DMS79 treated with DMSO at 0.1 percent for 48 hours (cell line): ENCODE results near the gene UNC79.
"Not testable (repeated sequence)": the region's sequence is repeated elsewhere in the genome, so short reads cannot be mapped to it uniquely, and the experiment has no call there.

Experiments
- DNase-seq: peaks from one replicate; lab custom pipeline; 2025; lab: John Stamatoyannopoulos, UW

Gene UNC79

DNA sequence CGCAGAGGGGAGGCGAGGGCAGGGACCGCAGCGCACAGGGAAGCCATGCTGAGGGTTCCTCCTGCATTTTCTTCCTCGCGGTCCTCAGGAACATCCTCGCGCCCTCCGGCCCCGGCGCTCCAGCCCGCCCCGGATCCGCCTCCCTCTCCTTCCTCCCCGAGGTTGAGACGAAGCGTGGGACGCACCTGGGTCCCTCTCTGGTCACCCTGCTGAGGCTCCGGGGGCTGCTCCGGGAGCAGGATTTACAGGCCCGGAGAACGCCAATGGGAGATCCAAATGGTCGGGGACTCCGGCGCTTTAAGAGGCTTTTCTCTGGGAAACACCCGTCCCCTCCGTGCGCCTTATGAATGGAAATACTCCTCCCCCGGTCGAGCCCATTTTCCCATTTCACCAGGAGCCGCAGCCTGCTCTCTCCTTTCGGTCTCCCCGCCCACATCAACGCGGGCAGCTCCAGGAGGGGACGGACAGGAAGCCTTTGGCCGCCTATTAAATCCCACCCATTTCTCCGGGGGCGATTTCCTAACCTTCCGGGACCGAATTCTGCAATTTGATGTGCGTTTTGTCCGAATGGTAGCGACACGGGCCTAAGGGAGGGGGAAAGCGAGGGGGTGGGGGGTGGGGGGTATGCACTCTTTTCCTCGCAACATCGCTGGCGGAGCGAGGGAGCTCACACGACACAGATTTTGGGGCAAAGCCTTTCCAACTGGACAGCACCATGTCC, at the start of gene UNC79:
TSS of gene UNC79 (plus strand) at position 625 of the 721 bp plus-strand sequence. CDS start at position 716, 91 bp downstream.
- peak; percentile 91 for DNase-seq

DNA sequence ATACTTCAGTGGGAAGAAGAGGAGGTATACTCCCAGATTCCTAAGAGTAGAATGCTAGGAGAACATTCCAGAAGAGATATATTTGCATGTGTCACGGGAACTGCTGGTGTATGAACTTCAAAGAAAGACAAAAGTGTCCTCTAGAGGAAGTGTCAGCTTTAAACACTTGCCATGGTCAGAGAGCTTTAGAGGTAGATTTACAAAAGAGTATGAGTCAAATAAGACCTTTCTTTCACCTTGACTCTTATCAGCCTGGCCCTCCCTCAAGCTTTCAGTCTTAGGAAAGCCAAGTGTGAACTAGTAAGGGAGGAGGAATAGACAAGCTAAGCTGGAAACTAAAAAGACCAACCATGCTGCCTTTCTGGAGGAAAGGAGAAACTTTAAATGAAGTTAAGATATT, 49.1 kb upstream of the UNC79 start:
- no peak for DNase-seq

DNA sequence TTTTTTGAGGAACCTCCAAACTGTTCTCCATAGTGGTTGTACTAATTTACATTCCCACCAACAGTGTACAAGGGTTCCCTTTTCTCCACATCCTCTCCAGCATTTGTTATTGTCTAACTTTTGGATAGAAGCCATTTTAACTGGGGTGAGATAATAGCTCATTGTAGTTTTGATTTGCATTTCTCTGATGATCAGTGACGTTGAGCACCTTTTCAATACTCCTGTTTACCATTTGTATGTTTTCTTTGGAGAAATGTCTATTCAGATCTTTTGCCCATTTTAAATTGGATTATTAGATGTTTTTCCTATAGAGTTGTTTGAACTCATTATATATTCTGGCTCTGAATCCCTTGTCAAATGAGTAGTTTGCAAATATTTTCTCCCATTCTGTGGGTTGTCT, 46.5 kb upstream of the UNC79 start:
- DNase-seq, result not testable (repeated sequence)

DNA sequence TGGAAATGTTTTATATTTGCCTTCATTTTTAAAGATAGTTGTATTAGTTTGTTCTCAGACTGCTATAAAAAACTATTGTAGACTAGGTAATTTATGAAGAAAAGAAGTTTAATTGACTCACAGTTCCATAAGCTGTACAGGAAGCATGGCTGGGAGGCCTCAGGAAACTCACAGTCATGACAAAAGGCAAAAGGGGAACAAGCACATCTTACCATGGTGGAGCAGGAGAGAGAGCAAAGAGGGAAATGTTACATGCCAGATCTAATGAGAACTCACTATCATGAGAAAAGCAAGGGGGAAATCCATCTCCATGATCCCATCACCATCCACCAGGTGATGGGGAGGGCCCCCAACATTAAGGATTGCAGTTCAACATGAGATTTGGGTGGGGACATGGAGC, 35.5 kb upstream of the UNC79 start:
- DNase-seq, result no peak

DNA sequence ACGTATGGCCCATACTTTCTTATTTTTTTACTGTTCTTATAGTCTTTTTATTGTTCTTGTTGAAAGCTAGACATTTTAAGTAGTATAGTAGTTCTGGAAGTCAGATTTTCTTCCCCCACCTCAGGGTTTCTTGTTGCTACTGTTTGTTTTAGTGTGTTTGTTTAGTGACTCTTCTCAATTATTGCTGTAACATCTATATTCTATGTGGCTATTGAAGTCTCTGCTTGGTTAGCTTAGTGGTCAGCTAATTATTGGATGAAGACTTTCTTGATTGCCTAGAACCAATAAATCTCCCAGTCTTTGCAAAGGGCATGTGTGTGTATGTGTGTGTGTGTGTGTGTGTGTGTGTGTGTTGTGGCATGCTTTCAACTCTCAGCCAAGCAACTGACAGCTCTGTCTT, 34.3 kb upstream of the UNC79 start:
- no peak for DNase-seq

DNA sequence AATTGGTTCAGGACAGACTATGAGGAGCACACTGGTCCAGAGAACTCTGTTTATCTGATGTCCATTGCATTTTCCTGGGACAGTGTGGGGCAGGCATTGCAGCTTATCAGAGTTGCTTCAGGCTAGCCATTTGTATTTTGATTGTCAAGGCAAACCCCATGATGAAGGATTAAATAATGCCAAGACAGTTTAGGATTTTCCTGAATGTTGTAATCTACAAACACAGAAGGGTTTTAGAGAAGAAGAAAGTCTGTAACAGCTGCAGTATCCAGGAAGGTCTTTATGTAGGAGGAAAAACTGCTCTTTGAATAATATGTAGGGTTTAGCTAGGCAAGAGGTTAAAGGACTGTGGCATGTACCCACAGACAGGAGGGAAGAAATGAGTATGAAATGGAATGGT, 32.2 kb upstream of the UNC79 start:
- DNase-seq, result no peak

DNA sequence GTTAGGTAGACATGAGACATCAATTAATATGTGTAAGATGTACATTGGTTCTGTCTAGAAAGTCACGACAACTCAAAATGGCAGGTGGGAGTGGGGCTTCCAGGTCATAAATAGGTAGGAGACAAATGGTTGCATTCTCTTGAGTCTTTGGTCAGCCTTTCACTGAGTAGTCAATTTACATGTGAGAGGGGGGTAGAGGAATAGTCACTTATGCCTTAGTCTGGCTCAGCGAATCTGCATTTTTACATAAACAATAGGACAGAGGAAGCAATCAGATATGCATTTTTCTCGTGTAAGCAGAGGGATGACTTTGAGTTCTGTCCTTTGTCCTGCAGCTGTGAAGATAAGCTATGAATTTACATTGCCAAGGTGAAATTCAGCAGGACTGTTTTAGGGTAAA, 27.8 kb upstream of the UNC79 start:
- no peak for DNase-seq

DNA sequence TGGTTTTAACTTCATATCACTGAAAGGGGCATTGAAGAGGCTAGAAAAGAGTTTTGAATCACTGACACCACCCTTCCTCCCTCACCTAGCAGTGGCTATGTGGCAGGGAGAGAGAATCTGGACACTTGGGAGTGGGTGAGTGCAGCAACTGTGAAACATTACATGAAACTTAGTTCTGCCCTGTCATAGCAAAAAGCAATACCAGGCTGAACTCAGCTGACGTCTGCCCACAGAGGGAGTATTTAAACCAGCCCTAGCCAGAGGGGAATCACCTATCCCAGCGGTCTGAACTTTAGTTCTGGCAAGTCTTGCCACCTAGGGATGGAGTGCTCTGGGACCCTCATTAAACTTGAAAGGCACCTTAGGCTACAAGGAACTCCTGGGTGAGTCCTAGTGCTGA, 20.7 kb upstream of the UNC79 start:
- no peak for DNase-seq

DNA sequence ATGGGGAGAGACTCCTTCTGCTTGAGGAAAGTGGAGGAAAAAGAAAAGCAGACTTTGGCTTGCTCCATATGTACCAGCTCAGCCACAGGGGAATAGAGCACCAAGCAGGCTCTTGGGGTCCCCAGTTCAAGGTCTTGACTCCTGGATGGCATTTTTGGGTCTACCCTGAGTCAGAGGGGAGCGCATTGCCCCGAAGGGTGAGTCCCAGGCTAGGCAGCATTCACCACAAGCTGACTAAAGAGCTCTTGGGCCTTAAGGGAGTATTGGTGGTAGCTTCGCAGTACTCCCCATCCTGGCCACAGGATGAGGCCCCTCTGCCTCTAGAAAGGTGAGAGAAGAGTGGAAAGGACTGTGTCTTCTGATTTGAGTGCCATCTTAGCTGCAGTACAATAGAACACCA, 19.8 kb upstream of the UNC79 start:
- no peak for DNase-seq

DNA sequence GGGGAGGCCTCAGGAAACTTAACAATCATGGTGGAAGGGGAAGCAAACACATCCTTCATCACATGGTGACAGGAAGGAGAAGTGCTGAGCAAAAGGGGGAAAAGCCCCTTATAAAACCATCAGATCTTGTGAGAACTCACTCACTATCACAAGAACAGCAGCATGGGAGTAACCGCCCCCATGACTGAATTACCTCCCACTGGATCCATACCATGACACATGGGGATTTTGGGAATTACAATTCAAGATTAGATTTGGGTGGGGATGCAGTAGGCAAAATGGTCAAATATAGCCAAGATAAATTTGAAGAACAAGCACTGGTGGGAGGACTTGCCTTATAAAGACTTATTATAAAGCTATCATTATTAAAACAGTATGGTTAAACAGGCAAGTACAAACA, 5.6 kb upstream of the UNC79 start:
- not testable (repeated sequence) for DNase-seq

DNA sequence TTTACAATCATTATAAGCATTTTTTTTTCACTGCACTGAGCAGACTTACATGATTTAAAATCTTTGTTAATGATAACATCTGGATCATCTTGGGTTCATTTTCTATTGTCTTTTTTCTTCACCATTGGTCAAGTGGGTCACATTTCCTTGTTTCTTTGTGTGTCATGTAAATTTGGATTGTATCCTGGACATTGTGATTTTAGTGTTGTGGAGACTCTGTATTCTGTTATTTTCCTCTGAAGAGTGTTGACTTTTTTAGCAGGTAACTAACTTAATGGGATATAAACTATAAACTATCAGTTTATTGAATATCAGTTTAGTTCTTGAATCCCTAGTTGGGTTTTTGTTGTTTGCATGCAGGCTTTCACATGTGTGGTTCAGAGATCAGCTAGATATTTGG, 4.0 kb upstream of the UNC79 start:
- DNase-seq, result no peak

DNA sequence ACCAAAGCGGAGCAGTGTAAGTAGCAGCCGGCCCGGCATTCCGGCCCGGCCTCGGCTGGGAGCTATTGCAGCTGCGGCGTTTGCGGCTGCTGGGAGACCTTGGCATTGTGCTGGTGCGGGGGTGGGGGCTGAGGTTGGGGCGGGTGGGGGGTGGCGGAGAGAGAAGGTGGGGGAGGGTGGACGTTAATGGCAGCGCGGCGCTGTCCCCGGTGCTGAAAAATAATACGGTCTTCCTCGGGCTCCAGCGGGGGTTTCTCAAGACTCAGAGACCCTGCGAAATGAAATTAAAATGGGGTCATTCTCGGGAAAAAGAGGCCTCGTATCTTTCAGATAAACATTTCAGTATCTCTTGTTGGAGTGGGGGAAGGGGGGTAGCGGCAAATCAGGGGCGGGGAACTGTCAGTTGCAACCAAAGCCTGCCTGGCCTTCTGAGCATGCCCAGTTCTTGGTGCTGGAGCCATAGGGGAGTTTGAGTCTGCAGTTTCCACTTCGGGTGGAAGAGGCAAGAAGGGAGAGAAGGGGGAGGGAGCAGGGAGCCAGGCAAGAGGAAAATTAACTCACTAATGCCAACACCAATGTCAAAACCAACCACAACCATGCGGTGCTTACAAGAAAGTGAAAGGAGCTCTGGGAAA, 414 bp downstream of the UNC79 start:
- DNase-seq, result peak; percentile 96

DNA sequence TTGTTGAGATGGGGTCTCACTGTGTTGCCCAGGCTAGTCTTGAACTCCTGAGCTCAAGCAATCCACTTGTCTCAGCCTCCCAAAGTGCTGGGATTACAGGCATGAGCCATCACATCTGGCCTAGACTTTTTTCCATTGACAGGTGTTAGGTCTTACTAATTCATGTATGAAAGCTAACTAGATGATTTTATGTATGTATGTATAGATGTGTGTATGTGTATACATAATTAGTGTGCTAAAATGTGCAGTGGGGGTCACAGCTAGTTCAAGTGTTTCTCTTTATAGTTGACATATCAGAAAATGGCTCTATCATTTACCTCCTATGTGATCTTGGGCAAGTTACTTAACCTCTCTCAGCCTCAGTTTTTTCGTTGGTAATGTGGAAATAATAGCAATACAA, 23.5 kb downstream of the UNC79 start:
- no peak for DNase-seq

DNA sequence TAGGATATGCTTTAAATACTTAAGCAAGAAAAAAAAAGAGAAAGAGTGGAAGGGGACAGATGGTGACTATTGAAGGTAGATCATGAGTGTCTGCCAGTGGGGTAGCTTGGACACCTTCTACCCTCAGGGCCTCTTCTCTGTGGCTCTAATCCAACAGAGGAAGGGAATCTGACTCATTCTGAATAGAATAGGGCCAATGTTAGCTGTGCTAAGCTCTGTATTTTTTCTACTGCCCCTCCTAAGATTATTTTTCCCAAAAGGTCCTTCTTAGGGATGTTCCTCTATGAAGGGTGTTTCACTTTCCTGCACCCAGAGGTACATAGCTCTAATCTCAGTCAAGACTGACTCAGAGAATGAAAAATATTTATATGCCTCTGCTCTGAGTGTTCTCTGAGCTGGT, 25.6 kb downstream of the UNC79 start:
- no peak for DNase-seq

DNA sequence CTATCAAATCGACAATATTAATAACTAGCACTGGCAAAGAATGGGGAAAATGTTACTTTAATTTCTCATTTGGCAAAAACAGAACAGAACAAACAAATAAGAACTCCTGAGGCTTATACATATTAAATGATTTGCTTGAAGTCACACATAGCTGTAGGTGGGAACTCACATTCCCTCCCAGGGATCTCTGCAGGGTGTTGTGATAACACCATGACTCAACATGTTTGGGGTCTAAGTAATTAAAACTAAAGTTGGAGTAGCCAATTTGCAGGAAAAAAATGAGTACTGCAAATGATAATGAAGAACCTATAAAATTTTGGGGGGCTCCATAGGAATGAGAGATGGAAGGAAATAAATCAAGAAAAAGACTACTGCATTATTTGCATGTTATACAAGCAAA, 27.5 kb downstream of the UNC79 start:
- DNase-seq, result no peak

DNA sequence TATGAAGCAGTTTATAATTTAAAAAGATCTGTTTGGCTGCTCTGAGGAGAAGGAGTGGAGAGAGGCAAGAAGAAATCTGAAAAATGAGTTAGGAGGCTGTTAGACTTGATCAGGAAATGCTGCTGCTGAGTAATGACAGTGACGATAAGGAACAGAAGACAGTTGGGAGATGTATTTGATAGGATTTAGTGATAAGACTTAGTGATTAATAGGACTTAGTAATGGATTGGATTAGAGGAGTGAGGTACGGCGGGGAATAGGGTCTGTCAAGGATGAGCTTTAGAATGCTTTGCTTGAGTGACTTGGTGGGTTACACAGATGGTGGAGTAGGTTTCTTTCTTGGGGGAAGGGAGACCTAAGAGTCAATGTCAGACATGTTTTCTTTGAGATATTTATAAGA, 31.7 kb downstream of the UNC79 start:
- no peak for DNase-seq

DNA sequence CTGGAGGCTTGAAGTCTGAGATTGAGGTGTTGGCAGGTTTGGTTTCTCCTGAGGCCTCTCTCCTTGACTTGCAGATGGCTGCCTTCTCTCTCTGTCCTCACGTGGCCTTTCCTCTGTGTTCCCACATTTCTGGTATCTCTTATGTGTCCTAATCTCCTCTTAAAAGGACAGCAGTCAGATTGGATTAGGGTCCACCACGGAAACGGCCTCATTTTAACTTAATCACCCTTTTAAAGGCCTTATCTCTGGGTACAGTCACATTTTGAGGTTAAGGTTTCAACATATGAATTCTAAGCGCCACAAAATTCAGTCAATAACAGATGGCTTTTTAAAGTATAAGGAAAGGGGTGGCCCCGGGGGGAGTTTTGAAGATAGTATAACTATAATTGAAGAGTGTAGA, 33.5 kb downstream of the UNC79 start:
- DNase-seq, result no peak

DNA sequence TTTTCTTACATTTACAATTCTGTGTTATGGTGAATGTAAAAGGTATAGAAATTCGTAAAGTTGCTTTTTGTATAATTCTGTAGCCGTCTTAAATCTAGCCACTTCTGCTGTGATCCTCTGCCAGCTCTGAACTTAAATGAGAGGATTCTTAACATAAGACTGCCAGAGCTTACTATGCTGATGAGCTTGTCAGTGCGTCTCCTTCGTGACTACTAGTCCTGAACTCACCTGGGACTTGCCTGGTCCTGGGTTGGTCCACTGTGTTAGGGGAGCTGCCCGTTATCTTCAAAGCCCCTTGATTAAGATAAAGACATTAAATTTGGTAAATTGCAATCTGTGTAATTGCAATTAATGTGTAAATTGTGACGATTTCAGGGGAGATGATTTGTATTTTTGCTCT, 44.7 kb downstream of the UNC79 start:
- no peak for DNase-seq

DNA sequence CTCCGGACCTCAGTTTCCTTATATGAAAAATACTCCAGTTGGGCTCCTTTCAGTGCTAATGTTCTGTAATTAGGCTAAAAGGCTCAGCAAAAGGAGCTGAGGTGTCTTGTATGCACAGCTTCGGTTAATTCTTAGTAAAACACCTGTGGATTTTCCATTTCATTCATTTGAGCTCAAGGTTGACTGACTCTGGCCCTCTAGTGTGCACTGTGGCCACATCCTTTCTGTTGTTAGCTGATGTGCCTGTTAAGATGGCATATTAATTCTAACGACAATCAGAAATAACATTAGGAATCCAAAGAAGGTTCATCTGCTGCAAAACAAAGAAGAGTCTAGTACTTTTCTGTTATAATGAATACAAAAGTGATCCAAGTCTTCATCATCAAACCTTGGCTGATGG, 45.6 kb downstream of the UNC79 start:
- DNase-seq, result no peak

DNA sequence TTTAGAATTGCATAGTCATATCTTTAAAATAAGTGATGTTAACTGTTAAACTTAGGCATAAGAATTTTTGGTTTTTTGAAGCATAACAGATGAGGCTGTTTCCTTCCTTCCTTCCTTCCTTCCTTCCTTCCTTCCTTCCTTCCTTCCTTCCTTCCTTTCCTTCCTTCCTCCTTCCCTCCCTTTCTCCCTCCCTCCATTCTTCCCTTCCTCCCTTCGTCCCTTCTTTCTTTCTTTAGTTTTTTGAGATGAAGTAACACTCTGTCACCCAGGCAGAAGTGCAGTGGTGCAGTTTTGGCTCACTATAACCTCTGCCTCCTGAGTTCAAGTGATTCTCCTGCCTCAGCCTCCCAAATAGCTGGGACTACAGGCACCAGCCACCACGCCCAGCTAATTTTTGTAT, 48.3 kb downstream of the UNC79 start:
- DNase-seq, result not testable (repeated sequence)

DNA sequence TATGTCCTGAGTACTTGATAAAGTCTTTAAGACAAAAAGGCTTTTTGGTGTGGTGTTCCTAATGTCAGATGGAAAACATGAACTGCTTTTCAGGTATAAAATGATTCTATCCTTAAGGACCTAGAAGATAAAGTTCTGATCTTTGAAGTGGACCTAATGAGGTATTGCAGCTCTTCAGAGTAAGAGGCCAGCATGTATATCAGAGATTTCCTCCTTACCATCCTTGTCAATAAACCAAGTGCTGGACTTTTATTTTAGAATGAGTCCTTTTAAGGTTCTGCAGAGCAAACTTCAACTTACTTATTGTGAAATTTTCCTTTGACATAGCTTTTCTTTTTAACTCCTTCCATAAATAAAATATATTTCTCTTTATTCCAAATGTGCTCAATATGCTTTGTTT, 50.1 kb downstream of the UNC79 start:
- no peak for DNase-seq

DNA sequence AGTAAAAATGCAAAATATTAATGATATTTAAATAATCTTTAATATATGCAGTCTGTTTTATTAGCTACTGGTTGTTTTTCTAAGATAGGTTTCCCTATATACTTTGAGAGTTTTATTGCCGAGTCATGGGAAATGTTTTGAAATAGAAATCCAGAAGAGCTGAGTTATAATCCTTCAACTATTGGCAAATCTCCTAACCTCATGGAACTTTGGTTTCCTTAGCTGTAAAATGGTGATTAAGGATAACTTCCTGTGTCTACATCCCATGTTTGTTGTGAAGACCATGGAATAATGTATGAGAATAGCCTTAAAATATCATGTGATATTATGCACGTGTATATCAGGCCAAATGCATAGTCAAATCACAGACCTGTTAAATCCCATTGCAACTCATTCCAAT, 51.0 kb downstream of the UNC79 start:
- no peak for DNase-seq

DNA sequence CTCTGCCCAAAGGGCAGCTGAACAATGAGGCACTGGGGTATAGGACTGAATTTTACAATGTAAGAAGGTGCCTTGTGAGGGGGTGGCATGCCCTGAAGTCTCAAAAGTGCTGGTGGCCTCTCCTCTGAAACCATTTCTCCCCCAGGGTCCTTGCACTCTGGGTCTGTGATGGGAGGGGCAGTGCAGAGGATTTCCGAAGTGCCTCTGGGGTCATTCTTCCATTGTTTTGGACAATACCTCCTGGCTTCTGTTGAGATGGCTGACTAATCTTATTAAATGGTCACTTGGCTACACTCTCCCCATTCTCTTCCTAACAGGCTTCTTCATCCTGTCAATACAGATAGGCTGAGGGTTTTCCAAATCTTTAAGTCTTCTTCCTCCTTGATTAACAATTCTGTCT, 59.3 kb downstream of the UNC79 start:
- DNase-seq, result no peak

DNA sequence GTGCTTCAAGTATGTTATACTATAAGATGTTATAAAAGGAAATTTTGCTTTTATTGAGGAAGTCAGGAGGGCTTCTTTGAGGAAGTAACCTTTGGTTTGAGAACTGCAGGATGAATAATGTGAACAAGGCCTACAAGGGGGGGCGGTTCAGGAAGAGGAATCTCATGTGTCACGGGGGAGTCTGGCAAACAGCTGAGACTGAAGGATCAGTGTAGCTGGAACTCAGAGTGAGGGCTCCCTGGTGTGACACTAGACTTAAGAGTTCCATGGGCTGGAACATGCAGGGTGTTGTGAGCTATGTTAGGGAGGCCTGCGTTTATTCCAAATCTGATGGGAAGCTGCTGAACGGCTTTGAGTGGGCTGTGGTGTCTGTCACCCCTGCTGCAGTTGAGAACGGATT, 62.3 kb downstream of the UNC79 start:
- DNase-seq, result no peak
